Fibroblast of lung (primary cell): ENCODE measurements around the gene OR51B6.

ENCODE experiments used
- CTCF ChIP-seq, 2 donors: IDR thresholded peaks in 1 of 2; conservative IDR thresholded peaks in 1 of 2; 1 replicate in 1 of 2; 2 replicates in 1 of 2; pipeline ENCODE4 v1.5.1; 2011 to 2012; ENCODE audit warnings: low read length in 2 of 2, control low read depth in 1 of 2, inconsistent platforms in 1 of 2, low read depth in 1 of 2, mild to moderate bottlenecking in 1 of 2
- EZH2 ChIP-seq: IDR thresholded peaks from 2 replicates; pipeline ENCODE4 v1.5.1; 2012; ENCODE audit warnings: low read length, control low read depth, mild to moderate bottlenecking; ENCODE audit errors: missing control alignments

- TF ChIP-seq CTCF (conservative IDR thresholded peaks at IDR 0.05 in 1 of 2, IDR thresholded peaks at IDR 0.05 in 1 of 2; ENCODE audit: low read depth in 1 of 2, low read length in 2 of 2) (no peak), EZH2 (no peak)
Measured at GRCh38 chr11:5310423-5310822, 40.9 kb upstream of the OR51B6 start.
